ENCODE measurements around the gene ZNF609. TPM values are rescaled to one million over a fixed set of nuclear protein-coding genes. Genes with fewer than 3 reads are reported as not detected.

ZNF609 gene
- total and polyA plus RNA-seq, 2 of the 13 experiments (the other 11 are each of a cell fraction or from before 2014, with no cell fraction given), result 8.9 to 9.9 TPM

DNA sequence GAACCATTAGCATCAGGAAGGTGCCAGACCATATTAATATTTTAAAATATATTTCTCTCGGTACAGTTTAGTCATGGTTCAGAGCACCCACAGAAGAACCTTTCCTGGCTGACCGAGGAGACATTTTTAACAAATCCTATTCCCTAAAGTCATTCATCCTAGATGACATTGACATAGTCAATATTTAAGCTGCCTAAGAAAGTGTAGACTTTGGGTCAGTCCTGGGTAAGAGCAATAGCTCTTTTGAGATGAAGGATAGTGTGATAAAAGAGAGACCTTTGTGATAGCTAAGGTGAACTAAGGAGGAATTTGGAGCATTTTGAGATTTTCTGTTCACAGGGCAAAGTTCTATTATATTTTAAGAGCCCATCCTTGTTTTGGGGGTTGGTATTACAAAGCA is 47.5 kb downstream of the ZNF609 start:
- CTCF ChIA-PET (ENCODE audit: low intra/inter-chr PET ratio, low total read pairs), result no interaction called here
- H3K79me2 ChIP-seq (ENCODE audit: insufficient read depth, low read length), result peaks cover 22% of the 10 kb centered on the region
- peak; percentile 38 for DNase-seq (ENCODE audit: low spot score)

More for the DNA sequence above, 47.5 kb downstream of the ZNF609 start:
- TF ChIP-seq, protein P1, sequence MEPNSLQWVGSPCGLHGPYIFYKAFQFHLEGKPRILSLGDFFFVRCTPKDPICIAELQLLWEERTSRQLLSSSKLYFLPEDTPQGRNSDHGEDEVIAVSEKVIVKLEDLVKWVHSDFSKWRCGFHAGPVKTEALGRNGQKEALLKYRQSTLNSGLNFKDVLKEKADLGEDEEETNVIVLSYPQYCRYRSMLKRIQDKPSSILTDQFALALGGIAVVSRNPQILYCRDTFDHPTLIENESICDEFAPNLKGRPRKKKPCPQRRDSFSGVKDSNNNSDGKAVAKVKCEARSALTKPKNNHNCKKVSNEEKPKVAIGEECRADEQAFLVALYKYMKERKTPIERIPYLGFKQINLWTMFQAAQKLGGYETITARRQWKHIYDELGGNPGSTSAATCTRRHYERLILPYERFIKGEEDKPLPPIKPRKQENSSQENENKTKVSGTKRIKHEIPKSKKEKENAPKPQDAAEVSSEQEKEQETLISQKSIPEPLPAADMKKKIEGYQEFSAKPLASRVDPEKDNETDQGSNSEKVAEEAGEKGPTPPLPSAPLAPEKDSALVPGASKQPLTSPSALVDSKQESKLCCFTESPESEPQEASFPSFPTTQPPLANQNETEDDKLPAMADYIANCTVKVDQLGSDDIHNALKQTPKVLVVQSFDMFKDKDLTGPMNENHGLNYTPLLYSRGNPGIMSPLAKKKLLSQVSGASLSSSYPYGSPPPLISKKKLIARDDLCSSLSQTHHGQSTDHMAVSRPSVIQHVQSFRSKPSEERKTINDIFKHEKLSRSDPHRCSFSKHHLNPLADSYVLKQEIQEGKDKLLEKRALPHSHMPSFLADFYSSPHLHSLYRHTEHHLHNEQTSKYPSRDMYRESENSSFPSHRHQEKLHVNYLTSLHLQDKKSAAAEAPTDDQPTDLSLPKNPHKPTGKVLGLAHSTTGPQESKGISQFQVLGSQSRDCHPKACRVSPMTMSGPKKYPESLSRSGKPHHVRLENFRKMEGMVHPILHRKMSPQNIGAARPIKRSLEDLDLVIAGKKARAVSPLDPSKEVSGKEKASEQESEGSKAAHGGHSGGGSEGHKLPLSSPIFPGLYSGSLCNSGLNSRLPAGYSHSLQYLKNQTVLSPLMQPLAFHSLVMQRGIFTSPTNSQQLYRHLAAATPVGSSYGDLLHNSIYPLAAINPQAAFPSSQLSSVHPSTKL (CRISPR knock-in tag; IDR thresholded peaks at IDR 0.05), result 0 out of 2 replicates have a peak, but pooled peaks have one; percentile 8
- peak in 1 of 2 experiments; percentile 45; a peak in 1 of 4 replicates for TF ChIP-seq EP300 (IDR thresholded peaks at IDR 0.05; ENCODE audit: low read depth in 2 of 2, low read length in 2 of 2)
- no peak for TF ChIP-seq EP300 (CRISPR knock-in tag; IDR thresholded peaks at IDR 0.05; ENCODE audit: borderline replicate concordance)
- no peak for TF ChIP-seq AHR (CRISPR knock-in tag; IDR thresholded peaks at IDR 0.05)
- no peak for TF ChIP-seq FOXA1 (IDR thresholded peaks at IDR 0.05)
- 0 out of 2 replicates have a peak, but pooled peaks have one; percentile 30 for TF ChIP-seq FOXA1 (CRISPR knock-in tag; IDR thresholded peaks at IDR 0.05)
- no peak for TF ChIP-seq ZNF552 (CRISPR knock-in tag; IDR thresholded peaks at IDR 0.05; ENCODE audit: borderline replicate concordance)
- 0 out of 2 replicates have a peak, but pooled peaks have one; percentile 10 for TF ChIP-seq SAP130 (CRISPR knock-in tag; IDR thresholded peaks at IDR 0.05; ENCODE audit: low read depth)
- TF ChIP-seq SIN3A (IDR thresholded peaks at IDR 0.05; ENCODE audit: borderline replicate concordance, low read depth, low read length), result no peak
- TF ChIP-seq SOX13 (IDR thresholded peaks at IDR 0.05), result no peak
- TF ChIP-seq SOX13 (CRISPR knock-in tag; conservative IDR thresholded peaks at IDR 0.05 in 1 of 2, IDR thresholded peaks at IDR 0.05 in 1 of 2), result peak in 1 of 2 experiments; percentile 14; a peak in 1 of 4 replicates
- no peak for TF ChIP-seq ZNF432 (CRISPR knock-in tag; IDR thresholded peaks at IDR 0.05; ENCODE audit: borderline replicate concordance)
- no peak for TF ChIP-seq JUN (CRISPR knock-in tag; IDR thresholded peaks at IDR 0.05)
- TF ChIP-seq BCL6 (CRISPR knock-in tag; IDR thresholded peaks at IDR 0.05), result peak; percentile 84
- peaks cover 12% of the 10 kb centered on the region for H4K20me1 ChIP-seq (ENCODE audit: insufficient read depth, low read length)
- H3K27ac ChIP-seq (ENCODE audit: extremely low read length, insufficient read depth, low read length), result peak overlapping the region; percentile 37
- no peak overlapping the region for H3K4me3 ChIP-seq (replicated peaks in 1 of 3; ENCODE audit: insufficient read depth in 1 of 3, low read depth in 2 of 3, low read length in 3 of 3)
- H3K9me3 ChIP-seq (ENCODE audit: low read length), result no peaks in the 10 kb centered on the region
- BruUV-seq (replicated peaks), result TSS peak; percentile 21
- peak overlapping the region; percentile 28; the same call in 1 of the 2 replicates for H3K4me2 ChIP-seq (ENCODE audit: low read depth, low read length)
- peaks cover 35% of the 10 kb centered on the region for H3K4me1 ChIP-seq (ENCODE audit: insufficient read depth, low read length)
- H2AFZ ChIP-seq (ENCODE audit: low read length), result no peak overlapping the region
- FAIRE-seq (no peak), ATAC-seq (peak; percentile 74)
- POLR2A ChIA-PET, result interaction anchor here (1.1 kb wide), 1 partner anchor 12 kb away, joined by 3 read pairs; no protein-coding TSS in a partner anchor
- H3K36me3 ChIP-seq (replicated peaks in 1 of 2; ENCODE audit: control insufficient read depth in 1 of 2, insufficient read depth in 2 of 2, low read length in 2 of 2), result peaks cover 6 to 15% of the 10 kb centered on the region in 2 experiments
- H3K27me3 ChIP-seq (ENCODE audit: control insufficient read depth in 1 of 2, insufficient read depth in 2 of 2, low read length in 2 of 2), result no peaks in the 10 kb centered on the region
- intact Hi-C loops (cut with micrococcal nuclease; ENCODE audit: unreplicated experiment), result loop anchor here (5.0 kb wide), 1 partner anchor 144 kb away; no protein-coding TSS in a partner anchor
- no peak overlapping the region for H3K9ac ChIP-seq (ENCODE audit: insufficient read depth, low read depth, low read length)
- 19% methylated on average over 2 of the region's 2 CpGs for WGBS (ENCODE audit: low lambda C conversion rate)
- in situ Hi-C loops (cut with HindIII; ENCODE audit: extremely low pct_ligation_motif_present, low pct_unique_long_range_greater_than_20kb), result no loop called here
